Fibroblast of villous mesenchyme (primary cell): ENCODE data around the gene DLL3. TPM values are rescaled to one million over a fixed set of nuclear protein-coding genes. Genes with fewer than 3 reads are reported as not detected.

Experiments used
- DNase-seq: peaks from one replicate; pipeline ENCODE4 v3.0.0-alpha.2; 2010; ENCODE audit warnings: low read depth
- H3K4me3 ChIP-seq: 2 replicates; pipeline ENCODE4 v1.5.1; 2011; ENCODE audit warnings: low read depth, mild to moderate bottlenecking, low read length
- total RNA-seq: library from RNA; depleted of rRNA; stranded (reverse); fragments of >200 nt; gene quantifications from 2 replicates; pipeline ENCODE4 v1.2.3, GENCODE V29; 2012
- TF ChIP-seq, protein P1 (sequence below): IDR thresholded peaks from 2 replicates; pipeline ENCODE4 v1.5.1; 2012; ENCODE audit warnings: low read depth, mild to moderate bottlenecking, low read length; ENCODE audit not compliant: insufficient read depth

Gene DLL3
- total RNA-seq, 1 donor: 0.43 TPM

- no peak overlapping the region for H3K4me3 ChIP-seq
- TF ChIP-seq, protein P1, sequence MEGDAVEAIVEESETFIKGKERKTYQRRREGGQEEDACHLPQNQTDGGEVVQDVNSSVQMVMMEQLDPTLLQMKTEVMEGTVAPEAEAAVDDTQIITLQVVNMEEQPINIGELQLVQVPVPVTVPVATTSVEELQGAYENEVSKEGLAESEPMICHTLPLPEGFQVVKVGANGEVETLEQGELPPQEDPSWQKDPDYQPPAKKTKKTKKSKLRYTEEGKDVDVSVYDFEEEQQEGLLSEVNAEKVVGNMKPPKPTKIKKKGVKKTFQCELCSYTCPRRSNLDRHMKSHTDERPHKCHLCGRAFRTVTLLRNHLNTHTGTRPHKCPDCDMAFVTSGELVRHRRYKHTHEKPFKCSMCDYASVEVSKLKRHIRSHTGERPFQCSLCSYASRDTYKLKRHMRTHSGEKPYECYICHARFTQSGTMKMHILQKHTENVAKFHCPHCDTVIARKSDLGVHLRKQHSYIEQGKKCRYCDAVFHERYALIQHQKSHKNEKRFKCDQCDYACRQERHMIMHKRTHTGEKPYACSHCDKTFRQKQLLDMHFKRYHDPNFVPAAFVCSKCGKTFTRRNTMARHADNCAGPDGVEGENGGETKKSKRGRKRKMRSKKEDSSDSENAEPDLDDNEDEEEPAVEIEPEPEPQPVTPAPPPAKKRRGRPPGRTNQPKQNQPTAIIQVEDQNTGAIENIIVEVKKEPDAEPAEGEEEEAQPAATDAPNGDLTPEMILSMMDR: no peak
- no peak for DNase-seq
These were observed 29.2 kb upstream of the DLL3 start for GRCh38 chr19:39469567-39469966.

DNA sequence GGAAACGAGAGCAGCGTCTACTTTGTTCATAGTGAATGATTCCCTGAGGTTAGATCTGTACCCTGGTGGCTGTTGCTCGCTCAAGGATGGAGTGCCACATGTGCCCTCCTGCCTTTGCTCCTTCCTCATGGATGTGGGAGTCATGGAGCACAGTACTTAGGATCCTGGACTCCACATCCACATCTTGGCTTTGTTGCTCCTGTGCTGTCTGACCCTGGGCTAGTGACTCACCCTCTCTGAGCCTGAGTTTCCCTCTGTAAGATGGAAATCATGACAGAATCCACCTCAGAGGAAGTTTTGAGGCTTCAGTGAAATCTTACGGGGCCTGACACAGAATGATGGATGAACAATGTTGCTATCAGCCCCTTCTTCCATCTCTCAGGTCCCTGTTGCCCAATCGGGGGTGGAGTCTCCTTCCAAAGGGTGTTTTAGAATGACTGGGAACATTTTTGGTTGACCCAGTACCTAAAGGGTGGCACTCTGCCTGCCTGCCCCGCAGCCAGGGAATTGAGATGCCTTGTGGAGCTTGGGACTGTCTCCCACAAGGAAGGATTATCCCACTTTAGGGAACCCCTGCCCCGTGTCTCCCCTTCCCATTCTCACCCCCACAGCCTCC, 27.9 kb upstream of the DLL3 start:
- no peak for DNase-seq
- H3K4me3 ChIP-seq: no peak overlapping the region
- TF ChIP-seq, protein P1: no peak

DNA sequence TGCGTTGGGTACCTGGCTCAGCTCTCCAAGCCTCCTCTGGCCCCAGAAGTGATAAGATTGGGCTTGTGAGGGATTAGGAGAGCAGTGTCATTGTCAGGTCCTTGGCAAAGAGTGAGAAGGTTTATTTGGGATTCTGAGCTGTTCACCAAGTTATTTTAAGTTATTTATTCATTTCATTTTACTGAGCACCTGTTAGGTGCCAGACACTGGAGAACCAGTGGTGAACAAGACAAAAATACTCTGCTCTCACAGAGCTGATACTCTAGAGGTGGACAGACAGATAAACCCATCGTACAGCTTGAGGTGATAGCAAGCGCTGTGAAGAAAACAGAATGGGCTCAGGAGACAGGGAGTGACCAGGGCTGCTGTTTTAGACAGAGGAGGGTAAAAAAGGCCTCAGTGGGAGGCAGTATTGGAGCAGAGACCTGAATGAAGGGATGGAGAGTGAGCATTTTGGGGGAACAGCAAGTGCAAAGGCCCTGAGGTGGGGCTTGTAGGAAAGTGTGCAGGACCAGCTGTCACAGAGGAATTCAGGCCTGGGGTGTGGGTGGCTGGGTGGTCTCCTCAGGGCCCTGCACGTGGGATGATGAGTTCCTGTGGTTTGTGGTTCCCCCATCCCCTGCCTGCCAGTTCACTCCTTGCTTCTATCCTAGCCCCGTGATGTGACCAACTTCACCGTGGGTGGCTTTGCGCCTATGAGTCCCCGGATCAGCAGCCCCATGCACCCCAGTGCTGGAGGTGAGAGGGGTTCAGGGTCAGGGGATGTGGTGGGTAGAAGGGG, 26.8 kb upstream of the DLL3 start:
- no peak for DNase-seq
- TF ChIP-seq, protein P1: no peak

GRCh38 chr19:39472746-39473442, 25.9 kb upstream of the DLL3 start:
- H3K4me3 ChIP-seq: no peak overlapping the region
- TF ChIP-seq, protein P1: no peak
- DNase-seq: no peak

More for the DNA sequence above, 26.8 kb upstream of the DLL3 start:
- no peak overlapping the region for H3K4me3 ChIP-seq

DNA sequence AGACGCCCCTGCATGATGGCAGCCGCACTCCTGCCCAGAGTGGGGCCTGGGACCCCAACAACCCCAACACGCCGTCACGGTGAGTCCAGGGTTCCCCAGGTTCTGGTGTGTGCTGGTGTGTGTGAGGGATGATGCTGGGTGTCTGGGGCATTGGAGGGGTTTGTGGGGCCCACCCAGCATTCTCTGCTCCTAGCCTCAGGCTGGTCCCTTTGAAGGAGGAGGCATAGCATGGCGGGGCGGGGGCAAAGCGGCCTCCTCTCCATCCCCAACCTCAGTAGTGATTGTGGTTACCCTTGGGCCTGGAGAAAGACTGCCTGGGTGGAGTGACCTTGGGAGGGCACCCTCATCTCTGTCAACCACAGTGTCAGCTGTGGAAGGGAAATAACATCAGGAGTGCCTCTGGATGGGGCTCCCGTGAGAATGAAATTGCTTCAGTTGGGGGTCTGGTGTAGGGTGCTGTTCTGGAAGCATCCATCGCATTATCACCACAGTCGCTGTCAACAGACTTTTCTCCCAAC, 25.2 kb upstream of the DLL3 start:
- no peak overlapping the region for H3K4me3 ChIP-seq
- no peak for DNase-seq
- TF ChIP-seq, protein P1: no peak

GRCh38 chr19:39474139-39474620, 24.6 kb upstream of the DLL3 start:
- H3K4me3 ChIP-seq: no peak overlapping the region
- TF ChIP-seq, protein P1: peak; percentile 87
- DNase-seq: peak; percentile 44
